HEK293 (cell line): ENCODE results near the gene CCM2.

Experiments
- BCL11B ChIP-seq: fragments of 450-650 bp; formaldehyde crosslinking; IDR thresholded peaks from 2 replicates; pipeline ENCODE4 v1.5.1; 2016; ENCODE audit warnings: low read depth, missing biosample characterization, missing genetic modification characterization
- EGR2 ChIP-seq: fragments of 450-650 bp; formaldehyde crosslinking; IDR thresholded peaks from 2 replicates; pipeline ENCODE4 v1.5.1; 2016; ENCODE audit warnings: low read depth, missing biosample characterization, missing genetic modification characterization
- IKZF3 ChIP-seq: fragments of 450-650 bp; IDR thresholded peaks from 2 replicates; pipeline ENCODE4 v1.5.0; 2018; ENCODE audit warnings: missing biosample characterization, mild to moderate bottlenecking, missing genetic modification characterization, moderate library complexity
- KLF9 ChIP-seq: fragments of 450-650 bp; formaldehyde crosslinking; IDR thresholded peaks from 2 replicates; pipeline ENCODE4 v1.5.1; 2016; ENCODE audit warnings: missing biosample characterization, missing genetic modification characterization, low read depth
- MYNN ChIP-seq: fragments of 450-650 bp; formaldehyde crosslinking; IDR thresholded peaks from 2 replicates; pipeline ENCODE4 v1.5.1; 2016; ENCODE audit warnings: missing biosample characterization, missing genetic modification characterization, borderline replicate concordance
- SCRT1 ChIP-seq: fragments of 450-650 bp; formaldehyde crosslinking; IDR thresholded peaks from 2 replicates; pipeline ENCODE4 v1.5.1; 2016; ENCODE audit warnings: missing biosample characterization, missing genetic modification characterization, borderline replicate concordance
- SETDB1 ChIP-seq: IDR thresholded peaks from one replicate; pipeline ENCODE4 v1.6.1; 2017; ENCODE audit warnings: mild to moderate bottlenecking, low read length, moderate library complexity, mixed read lengths; ENCODE audit not compliant: insufficient read length
- SP3 ChIP-seq: fragments of 450-650 bp; formaldehyde crosslinking; IDR thresholded peaks from 2 replicates; pipeline ENCODE4 v1.5.1; 2016; ENCODE audit warnings: missing biosample characterization, missing genetic modification characterization
- TCF7L2 ChIP-seq: IDR thresholded peaks from 2 replicates; pipeline ENCODE4 v1.6.1; 2011; ENCODE audit warnings: low read depth, mild to moderate bottlenecking, inconsistent platforms, low read length, moderate library complexity, borderline replicate concordance
- YY1 ChIP-seq: fragments of 450-650 bp; formaldehyde crosslinking; IDR thresholded peaks from 2 replicates; pipeline ENCODE4 v1.5.1; 2018; ENCODE audit warnings: missing biosample characterization, missing genetic modification characterization
- YY2 ChIP-seq: fragments of 450-650 bp; formaldehyde crosslinking; IDR thresholded peaks from 2 replicates; pipeline ENCODE4 v1.5.1; 2016; ENCODE audit warnings: missing biosample characterization, missing genetic modification characterization
- ZBTB20 ChIP-seq: fragments of 450-650 bp; formaldehyde crosslinking; IDR thresholded peaks from 2 replicates; pipeline ENCODE4 v1.5.1; 2016; ENCODE audit warnings: missing biosample characterization, missing genetic modification characterization
- ZIC2 ChIP-seq: fragments of 450-650 bp; formaldehyde crosslinking; IDR thresholded peaks from 2 replicates; pipeline ENCODE4 v1.5.1; 2016; ENCODE audit warnings: missing biosample characterization, missing genetic modification characterization
- ZNF112 ChIP-seq: fragments of 450-650 bp; formaldehyde crosslinking; IDR thresholded peaks from 2 replicates; pipeline ENCODE4 v1.5.0; 2017; ENCODE audit warnings: missing biosample characterization, missing genetic modification characterization
- ZNF132 ChIP-seq: fragments of 450-650 bp; formaldehyde crosslinking; IDR thresholded peaks from 2 replicates; pipeline ENCODE4 v1.5.1; 2017; ENCODE audit warnings: missing biosample characterization, missing genetic modification characterization, borderline replicate concordance
- ZNF133 ChIP-seq: fragments of 450-650 bp; formaldehyde crosslinking; IDR thresholded peaks from 2 replicates; pipeline ENCODE4 v1.5.1; 2016; ENCODE audit warnings: missing biosample characterization, missing genetic modification characterization
- ZNF2 ChIP-seq: fragments of 450-650 bp; formaldehyde crosslinking; IDR thresholded peaks from 2 replicates; pipeline ENCODE4 v1.5.1; 2016; ENCODE audit warnings: missing biosample characterization, missing genetic modification characterization
- ZNF221 ChIP-seq: fragments of 450-650 bp; formaldehyde crosslinking; IDR thresholded peaks from 2 replicates; pipeline ENCODE4 v1.5.1; 2017; ENCODE audit warnings: missing biosample characterization, missing genetic modification characterization, borderline replicate concordance
- ZNF266 ChIP-seq: fragments of 450-650 bp; formaldehyde crosslinking; IDR thresholded peaks from 2 replicates; pipeline ENCODE4 v1.5.1; 2016; ENCODE audit warnings: missing biosample characterization, missing genetic modification characterization, low read depth
- ZNF335 ChIP-seq: fragments of 450-650 bp; formaldehyde crosslinking; conservative IDR thresholded peaks from 2 replicates; pipeline ENCODE4 v1.5.1; 2016; ENCODE audit warnings: missing biosample characterization, missing genetic modification characterization
- ZNF366 ChIP-seq: fragments of 450-650 bp; formaldehyde crosslinking; conservative IDR thresholded peaks from 2 replicates; pipeline ENCODE4 v1.5.1; 2016; ENCODE audit warnings: missing biosample characterization, missing genetic modification characterization
- ZNF501 ChIP-seq: fragments of 450-650 bp; formaldehyde crosslinking; IDR thresholded peaks from 2 replicates; pipeline ENCODE4 v1.5.1; 2016; ENCODE audit warnings: missing biosample characterization, missing genetic modification characterization
- ZNF660 ChIP-seq: fragments of 450-650 bp; IDR thresholded peaks from 2 replicates; pipeline ENCODE4 v1.5.1; 2018; ENCODE audit warnings: missing biosample characterization, mild to moderate bottlenecking, missing genetic modification characterization
- ZNF768 ChIP-seq: fragments of 450-650 bp; formaldehyde crosslinking; IDR thresholded peaks from 2 replicates; pipeline ENCODE4 v1.5.1; 2018; ENCODE audit warnings: missing biosample characterization, mild to moderate bottlenecking, missing genetic modification characterization
- TF ChIP-seq, protein P1 (sequence below): fragments of 450-650 bp; formaldehyde crosslinking; IDR thresholded peaks from 2 replicates; pipeline ENCODE4 v1.5.1; 2016; ENCODE audit warnings: missing biosample characterization, missing genetic modification characterization, borderline replicate concordance
- TF ChIP-seq, protein P2 (sequence below): fragments of 450-650 bp; formaldehyde crosslinking; optimal IDR thresholded peaks from 2 replicates; pipeline ENCODE3; 2016; ENCODE audit warnings: missing biosample characterization, mild to moderate bottlenecking, missing genetic modification characterization
- TF ChIP-seq, protein P3 (sequence below): fragments of 450-650 bp; formaldehyde crosslinking; conservative IDR thresholded peaks from 2 replicates; pipeline ENCODE4 v1.5.1; 2016; ENCODE audit warnings: low read depth, missing biosample characterization, missing genetic modification characterization

The CCM2 gene

DNA sequence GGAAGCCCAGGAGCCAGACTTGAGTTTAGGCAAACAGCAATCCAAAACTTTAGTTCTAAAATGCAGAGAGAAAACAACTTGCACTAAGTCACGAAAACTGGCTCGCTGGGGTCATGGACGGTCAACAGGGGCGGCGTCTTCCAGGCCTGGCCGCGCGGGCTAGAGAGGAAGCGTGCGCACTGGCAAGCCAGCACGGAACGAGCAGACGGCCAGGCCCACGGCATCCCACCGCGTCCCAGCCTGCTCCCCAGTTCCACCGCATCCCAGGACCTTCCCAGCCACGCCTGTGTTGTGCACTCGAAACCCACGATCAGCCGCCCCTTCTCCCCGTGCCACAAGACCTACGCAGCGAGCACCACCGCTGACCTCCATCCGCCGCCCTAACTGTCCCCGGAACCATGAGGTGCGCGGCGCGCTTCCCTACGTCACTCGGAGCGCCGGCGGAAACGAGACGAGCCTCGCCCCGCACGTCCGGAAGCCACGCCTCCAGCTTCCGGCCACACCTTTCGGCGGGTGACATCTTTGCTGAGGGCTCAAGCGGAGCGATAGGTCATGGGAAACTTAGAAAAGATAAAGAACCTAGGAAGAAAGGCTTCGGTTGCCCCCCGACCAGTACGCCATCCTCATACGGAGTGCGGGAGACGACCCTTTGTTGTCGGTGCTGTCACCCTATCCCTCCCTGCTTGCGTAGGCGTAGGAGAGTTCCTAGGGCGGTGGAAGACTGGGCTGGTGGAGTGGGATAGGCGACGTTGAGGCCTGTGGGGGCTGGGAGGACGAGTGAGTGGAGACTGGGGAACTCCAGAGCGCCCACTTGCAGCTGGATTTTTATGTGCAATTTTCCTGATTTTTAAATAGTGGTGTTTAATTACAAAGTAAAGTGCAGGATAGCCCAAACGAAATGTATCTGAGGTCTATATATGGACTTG is 111.6 kb downstream of the CCM2 start, which contains the start of gene TBRG4 (continued):
- TF ChIP-seq, protein P1, sequence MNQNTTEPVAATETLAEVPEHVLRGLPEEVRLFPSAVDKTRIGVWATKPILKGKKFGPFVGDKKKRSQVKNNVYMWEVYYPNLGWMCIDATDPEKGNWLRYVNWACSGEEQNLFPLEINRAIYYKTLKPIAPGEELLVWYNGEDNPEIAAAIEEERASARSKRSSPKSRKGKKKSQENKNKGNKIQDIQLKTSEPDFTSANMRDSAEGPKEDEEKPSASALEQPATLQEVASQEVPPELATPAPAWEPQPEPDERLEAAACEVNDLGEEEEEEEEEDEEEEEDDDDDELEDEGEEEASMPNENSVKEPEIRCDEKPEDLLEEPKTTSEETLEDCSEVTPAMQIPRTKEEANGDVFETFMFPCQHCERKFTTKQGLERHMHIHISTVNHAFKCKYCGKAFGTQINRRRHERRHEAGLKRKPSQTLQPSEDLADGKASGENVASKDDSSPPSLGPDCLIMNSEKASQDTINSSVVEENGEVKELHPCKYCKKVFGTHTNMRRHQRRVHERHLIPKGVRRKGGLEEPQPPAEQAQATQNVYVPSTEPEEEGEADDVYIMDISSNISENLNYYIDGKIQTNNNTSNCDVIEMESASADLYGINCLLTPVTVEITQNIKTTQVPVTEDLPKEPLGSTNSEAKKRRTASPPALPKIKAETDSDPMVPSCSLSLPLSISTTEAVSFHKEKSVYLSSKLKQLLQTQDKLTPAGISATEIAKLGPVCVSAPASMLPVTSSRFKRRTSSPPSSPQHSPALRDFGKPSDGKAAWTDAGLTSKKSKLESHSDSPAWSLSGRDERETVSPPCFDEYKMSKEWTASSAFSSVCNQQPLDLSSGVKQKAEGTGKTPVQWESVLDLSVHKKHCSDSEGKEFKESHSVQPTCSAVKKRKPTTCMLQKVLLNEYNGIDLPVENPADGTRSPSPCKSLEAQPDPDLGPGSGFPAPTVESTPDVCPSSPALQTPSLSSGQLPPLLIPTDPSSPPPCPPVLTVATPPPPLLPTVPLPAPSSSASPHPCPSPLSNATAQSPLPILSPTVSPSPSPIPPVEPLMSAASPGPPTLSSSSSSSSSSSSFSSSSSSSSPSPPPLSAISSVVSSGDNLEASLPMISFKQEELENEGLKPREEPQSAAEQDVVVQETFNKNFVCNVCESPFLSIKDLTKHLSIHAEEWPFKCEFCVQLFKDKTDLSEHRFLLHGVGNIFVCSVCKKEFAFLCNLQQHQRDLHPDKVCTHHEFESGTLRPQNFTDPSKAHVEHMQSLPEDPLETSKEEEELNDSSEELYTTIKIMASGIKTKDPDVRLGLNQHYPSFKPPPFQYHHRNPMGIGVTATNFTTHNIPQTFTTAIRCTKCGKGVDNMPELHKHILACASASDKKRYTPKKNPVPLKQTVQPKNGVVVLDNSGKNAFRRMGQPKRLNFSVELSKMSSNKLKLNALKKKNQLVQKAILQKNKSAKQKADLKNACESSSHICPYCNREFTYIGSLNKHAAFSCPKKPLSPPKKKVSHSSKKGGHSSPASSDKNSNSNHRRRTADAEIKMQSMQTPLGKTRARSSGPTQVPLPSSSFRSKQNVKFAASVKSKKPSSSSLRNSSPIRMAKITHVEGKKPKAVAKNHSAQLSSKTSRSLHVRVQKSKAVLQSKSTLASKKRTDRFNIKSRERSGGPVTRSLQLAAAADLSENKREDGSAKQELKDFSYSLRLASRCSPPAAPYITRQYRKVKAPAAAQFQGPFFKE: 0 out of 2 replicates have a peak, but pooled peaks have one; percentile 60
- TF ChIP-seq, protein P2, sequence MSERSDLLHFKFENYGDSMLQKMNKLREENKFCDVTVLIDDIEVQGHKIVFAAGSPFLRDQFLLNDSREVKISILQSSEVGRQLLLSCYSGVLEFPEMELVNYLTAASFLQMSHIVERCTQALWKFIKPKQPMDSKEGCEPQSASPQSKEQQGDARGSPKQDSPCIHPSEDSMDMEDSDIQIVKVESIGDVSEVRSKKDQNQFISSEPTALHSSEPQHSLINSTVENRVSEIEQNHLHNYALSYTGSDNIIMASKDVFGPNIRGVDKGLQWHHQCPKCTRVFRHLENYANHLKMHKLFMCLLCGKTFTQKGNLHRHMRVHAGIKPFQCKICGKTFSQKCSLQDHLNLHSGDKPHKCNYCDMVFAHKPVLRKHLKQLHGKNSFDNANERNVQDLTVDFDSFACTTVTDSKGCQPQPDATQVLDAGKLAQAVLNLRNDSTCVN (tag by site-specific recombination): peak; percentile 97
- TF ChIP-seq, protein P3, sequence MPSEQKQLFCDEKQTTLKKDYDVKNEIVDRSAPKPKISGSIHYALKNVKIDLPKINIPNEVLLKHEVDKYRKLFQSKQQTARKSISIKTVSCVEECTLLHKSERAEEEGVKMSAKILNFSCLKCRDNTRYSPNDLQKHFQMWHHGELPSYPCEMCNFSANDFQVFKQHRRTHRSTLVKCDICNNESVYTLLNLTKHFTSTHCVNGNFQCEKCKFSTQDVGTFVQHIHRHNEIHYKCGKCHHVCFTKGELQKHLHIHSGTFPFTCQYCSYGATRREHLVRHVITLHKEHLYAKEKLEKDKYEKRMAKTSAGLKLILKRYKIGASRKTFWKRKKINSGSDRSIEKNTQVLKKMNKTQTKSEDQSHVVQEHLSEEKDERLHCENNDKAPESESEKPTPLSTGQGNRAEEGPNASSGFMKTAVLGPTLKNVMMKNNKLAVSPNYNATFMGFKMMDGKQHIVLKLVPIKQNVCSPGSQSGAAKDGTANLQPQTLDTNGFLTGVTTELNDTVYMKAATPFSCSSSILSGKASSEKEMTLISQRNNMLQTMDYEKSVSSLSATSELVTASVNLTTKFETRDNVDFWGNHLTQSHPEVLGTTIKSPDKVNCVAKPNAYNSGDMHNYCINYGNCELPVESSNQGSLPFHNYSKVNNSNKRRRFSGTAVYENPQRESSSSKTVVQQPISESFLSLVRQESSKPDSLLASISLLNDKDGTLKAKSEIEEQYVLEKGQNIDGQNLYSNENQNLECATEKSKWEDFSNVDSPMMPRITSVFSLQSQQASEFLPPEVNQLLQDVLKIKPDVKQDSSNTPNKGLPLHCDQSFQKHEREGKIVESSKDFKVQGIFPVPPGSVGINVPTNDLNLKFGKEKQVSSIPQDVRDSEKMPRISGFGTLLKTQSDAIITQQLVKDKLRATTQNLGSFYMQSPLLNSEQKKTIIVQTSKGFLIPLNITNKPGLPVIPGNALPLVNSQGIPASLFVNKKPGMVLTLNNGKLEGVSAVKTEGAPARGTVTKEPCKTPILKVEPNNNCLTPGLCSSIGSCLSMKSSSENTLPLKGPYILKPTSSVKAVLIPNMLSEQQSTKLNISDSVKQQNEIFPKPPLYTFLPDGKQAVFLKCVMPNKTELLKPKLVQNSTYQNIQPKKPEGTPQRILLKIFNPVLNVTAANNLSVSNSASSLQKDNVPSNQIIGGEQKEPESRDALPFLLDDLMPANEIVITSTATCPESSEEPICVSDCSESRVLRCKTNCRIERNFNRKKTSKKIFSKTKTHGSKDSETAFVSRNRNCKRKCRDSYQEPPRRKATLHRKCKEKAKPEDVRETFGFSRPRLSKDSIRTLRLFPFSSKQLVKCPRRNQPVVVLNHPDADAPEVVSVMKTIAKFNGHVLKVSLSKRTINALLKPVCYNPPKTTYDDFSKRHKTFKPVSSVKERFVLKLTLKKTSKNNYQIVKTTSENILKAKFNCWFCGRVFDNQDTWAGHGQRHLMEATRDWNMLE (tag by site-specific recombination): peak; percentile 79
- peak; percentile 44; the same call in 1 of the 2 replicates for TF ChIP-seq IKZF3 (tag by site-specific recombination)
- peak; percentile 52 for TF ChIP-seq ZNF335 (tag by site-specific recombination)
- TF ChIP-seq ZNF132: no peak
- peak; percentile 68; the same call in 1 of the 2 replicates for TF ChIP-seq ZBTB20 (tag by site-specific recombination)
- 0 out of 2 replicates have a peak, but pooled peaks have one; percentile 13 for TF ChIP-seq MYNN (tag by site-specific recombination)
- TF ChIP-seq ZNF133 (tag by site-specific recombination): no peak
- no peak for TF ChIP-seq ZNF112 (tag by site-specific recombination)
- TF ChIP-seq ZNF501 (tag by site-specific recombination): peak; percentile 88; the same call in 1 of the 2 replicates
- TF ChIP-seq YY1 (tag by site-specific recombination): peak; percentile 86
- TF ChIP-seq BCL11B (tag by site-specific recombination): peak; percentile 64; the same call in 1 of the 2 replicates
- no peak for TF ChIP-seq SCRT1 (tag by site-specific recombination)
- peak; percentile 71 for TF ChIP-seq ZNF366 (tag by site-specific recombination)
- TF ChIP-seq SETDB1: no peak
- TF ChIP-seq YY2 (tag by site-specific recombination): peak; percentile 74; the same call in 1 of the 2 replicates
- TF ChIP-seq KLF9: peak; percentile 82
- peak; percentile 48; the same call in 1 of the 2 replicates for TF ChIP-seq ZIC2 (tag by site-specific recombination)
- TF ChIP-seq ZNF768 (tag by site-specific recombination): no peak
- TF ChIP-seq TCF7L2: no peak
- peak; percentile 48; the same call in 1 of the 2 replicates for TF ChIP-seq EGR2 (tag by site-specific recombination)
- no peak for TF ChIP-seq ZNF221
- 0 out of 2 replicates have a peak, but pooled peaks have one; percentile 36 for TF ChIP-seq ZNF2 (tag by site-specific recombination)
- peak; percentile 45; the same call in 1 of the 2 replicates for TF ChIP-seq ZNF660
- TF ChIP-seq SP3: peak; percentile 91
- no peak for TF ChIP-seq ZNF266 (tag by site-specific recombination)
